Activated CD8-positive, alpha-beta T cell treated with anti-CD3 and anti-CD28 coated beads, Interleukin-2, amount 10 ng/mL, durations not matched to agents 7 days and 5 days (primary cell): ENCODE results near the gene C16orf92. TPM values are rescaled to one million over a fixed set of nuclear protein-coding genes. Genes with fewer than 3 reads are reported as not detected.
"Not testable (repeated sequence)": the region's sequence is repeated elsewhere in the genome, so short reads cannot be mapped to it uniquely, and the experiment has no call there.

Source experiments
- ATAC-seq: fragments of 150-1000 bp; cut with Tn5 transposase; one replicate; pipeline ENCODE4 v1.10.0; 2021; ENCODE audit warnings: moderate library complexity
- CTCF ChIA-PET: fragments of 350-600 bp; sonication (Branson Sonifier 250); formaldehyde crosslinking; loops from one replicate; lab custom pipeline; 2021; ENCODE audit warnings: antibody characterized with exemption; lab: Charles Lee
- POLR2A ChIA-PET: fragments of 350-600 bp; sonication (Branson Sonifier 250); formaldehyde crosslinking; loops from one replicate; lab custom pipeline; 2021; ENCODE audit warnings: antibody characterized with exemption; lab: Charles Lee
- DNase-seq: peaks from one replicate; pipeline ENCODE4 v3.0.0-alpha.2; 2020
- H3K27ac Mint-ChIP-seq: one replicate; pipeline ENCODE4 v1.8.0; 2021; ENCODE audit warnings: mild to moderate bottlenecking, mixed read lengths
- H3K27me3 Mint-ChIP-seq: one replicate; pipeline ENCODE4 v1.8.0; 2021; ENCODE audit warnings: low read depth, mixed read lengths
- H3K36me3 Mint-ChIP-seq: one replicate; pipeline ENCODE4 v1.8.0; 2021; ENCODE audit warnings: low read depth, mixed read lengths
- H3K4me1 Mint-ChIP-seq: one replicate; pipeline ENCODE4 v1.8.0; 2021; ENCODE audit warnings: low read depth, mixed read lengths
- H3K4me3 Mint-ChIP-seq: one replicate; pipeline ENCODE4 v1.8.0; 2021; ENCODE audit warnings: mild to moderate bottlenecking, mixed read lengths
- H3K9me3 Mint-ChIP-seq: one replicate; pipeline ENCODE4 v1.8.0; 2022; ENCODE audit warnings: mixed read lengths; ENCODE audit not compliant: insufficient read depth
- total RNA-seq, 2 experiments: library from RNA; stranded (reverse); gene quantifications; one replicate each; pipeline ENCODE4 v1.2.3, GENCODE V29; 2021

C16orf92 gene
- total RNA-seq, 2 experiments from 2014 or later = not detected

DNA sequence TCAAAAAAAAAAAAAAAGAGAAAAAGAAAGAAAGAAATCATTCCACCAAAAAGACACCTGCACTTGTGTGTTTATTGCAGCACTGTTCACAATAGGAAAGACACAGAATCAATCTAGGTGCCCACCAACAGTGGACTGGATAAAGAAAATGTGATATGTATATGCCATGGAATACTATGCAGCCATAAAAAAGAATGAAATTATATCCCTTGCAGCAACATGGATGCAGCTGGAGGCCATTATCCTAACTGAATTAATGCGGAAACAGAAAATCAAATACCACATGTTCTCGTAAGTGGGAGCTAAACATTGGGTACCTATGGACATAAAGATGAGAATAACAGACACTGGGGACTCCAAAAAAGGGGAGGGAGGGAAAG is 5.7 kb upstream of the C16orf92 start:
- CTCF ChIA-PET = interaction anchor here (1.4 to 5.1 kb wide), 2 partner anchors 15 to 38 kb away, joined by 5 to 21 read pairs; partner anchors contain the start of gene TLCD3B
- Mint-ChIP-seq H3K4me1 (peaks cover 13% of the 10 kb centered on the region), H3K36me3 (no peaks in the 10 kb centered on the region), H3K27me3 (peaks cover 20% of the 10 kb centered on the region), H3K27ac (no peak overlapping the region), H3K4me3 (no peak overlapping the region), H3K9me3 (no peaks in the 10 kb centered on the region)
- DNase-seq (no peak), ATAC-seq (no peak)
- POLR2A ChIA-PET = interaction anchor here (0.5 kb wide), 1 partner anchor 227 kb away, joined by 3 read pairs; the partner anchor contains the start of gene KIF22

DNA sequence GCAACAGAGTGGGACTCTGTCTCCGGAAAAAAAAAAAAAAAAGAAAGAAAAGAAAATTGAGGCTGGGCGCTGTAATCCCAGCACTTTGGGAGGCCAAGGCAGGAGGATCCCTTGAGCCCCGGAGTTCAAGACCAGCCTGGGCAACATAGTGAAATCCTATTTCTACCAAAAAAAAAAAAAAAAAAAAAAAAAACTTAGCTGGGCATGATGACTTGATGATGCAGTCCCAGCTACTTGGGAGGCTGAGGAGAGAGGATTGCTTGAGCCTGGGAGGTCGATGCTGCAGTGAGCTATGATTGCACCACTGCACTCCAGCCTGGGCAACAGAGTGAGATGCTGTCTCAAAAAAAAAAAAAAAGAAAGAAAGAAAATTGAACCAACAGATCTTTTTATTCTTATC is 5.1 kb upstream of the C16orf92 start:
- POLR2A ChIA-PET, H3K36me3 Mint-ChIP-seq, H3K27ac Mint-ChIP-seq, H3K9me3 Mint-ChIP-seq, ATAC-seq, H3K4me3 Mint-ChIP-seq, DNase-seq: not testable (repeated sequence)
- Mint-ChIP-seq H3K4me1 (peaks cover 13% of the 10 kb centered on the region), H3K27me3 (peaks cover 16% of the 10 kb centered on the region)
- CTCF ChIA-PET = interaction anchor here (1.6 to 5.1 kb wide), 2 partner anchors 14 to 327 kb away, joined by 6 to 21 read pairs; partner anchors contain the start of gene TLCD3B

DNA sequence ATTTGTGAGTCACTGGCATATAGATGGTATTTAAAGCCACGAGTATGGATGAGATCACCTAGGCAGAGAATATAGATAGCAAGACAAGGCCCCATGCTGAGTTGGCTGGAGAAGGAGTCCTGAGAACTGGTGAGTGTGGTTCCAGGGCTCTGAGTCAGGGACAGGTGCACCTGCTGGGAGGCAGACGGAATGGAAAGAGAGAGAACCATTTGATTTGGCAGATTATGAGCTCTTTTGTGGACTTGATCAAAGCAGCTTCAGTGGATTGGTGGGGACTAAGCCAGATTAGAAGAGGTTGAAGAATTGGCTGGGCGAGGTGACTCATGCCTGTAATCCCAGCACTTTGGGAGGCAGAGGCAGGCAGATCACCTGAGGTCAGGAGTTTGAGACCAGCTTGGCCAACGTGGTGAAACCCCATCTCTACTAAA is 4.3 kb upstream of the C16orf92 start:
- ATAC-seq = no peak
- CTCF ChIA-PET = interaction anchor here (1.3 to 5.1 kb wide), 4 partner anchors 13 to 327 kb away, joined by 6 to 21 read pairs (median 7); partner anchors contain the start of gene TLCD3B
- Mint-ChIP-seq H3K4me3 (no peak overlapping the region), H3K9me3 (no peaks in the 10 kb centered on the region), H3K4me1 (peaks cover 13% of the 10 kb centered on the region), H3K27me3 (peaks cover 16% of the 10 kb centered on the region), H3K36me3 (no peaks in the 10 kb centered on the region), H3K27ac (no peak overlapping the region)
- POLR2A ChIA-PET = no interaction called here
- DNase-seq = no peak

DNA sequence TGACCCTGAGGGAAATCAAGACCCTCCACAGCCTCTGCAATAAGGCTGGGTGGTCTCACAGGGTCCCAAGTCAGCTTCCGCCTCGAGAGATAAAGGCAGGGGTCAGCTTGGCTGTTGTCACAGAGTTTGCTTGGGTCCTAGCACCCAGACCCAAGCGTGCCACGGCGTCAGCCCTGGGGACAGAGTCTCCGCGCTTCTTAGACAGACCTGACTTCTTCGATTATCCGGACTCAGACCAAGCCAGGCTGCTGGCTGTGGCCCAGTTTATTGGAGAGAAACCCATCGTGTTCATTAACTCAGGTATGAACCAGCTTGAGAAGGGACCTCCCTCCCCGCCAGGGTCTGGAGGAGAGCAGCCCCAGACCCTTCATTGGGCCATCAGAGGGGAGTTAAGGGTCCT is 588 bp downstream of the C16orf92 start:
- ChIA-PET CTCF (interaction anchor here (1.7 kb wide), 1 partner anchor 8 kb away, joined by 12 read pairs; the partner anchor contains the start of gene TLCD3B), POLR2A (no interaction called here)
- H3K4me3 Mint-ChIP-seq = no peak overlapping the region
- no peak overlapping the region for H3K27ac Mint-ChIP-seq
- ATAC-seq (no peak), DNase-seq (no peak)
- H3K36me3 Mint-ChIP-seq = no peaks in the 10 kb centered on the region
- peaks cover 13% of the 10 kb centered on the region for H3K4me1 Mint-ChIP-seq
- H3K27me3 Mint-ChIP-seq = peaks cover 18% of the 10 kb centered on the region
- no peaks in the 10 kb centered on the region for H3K9me3 Mint-ChIP-seq

DNA sequence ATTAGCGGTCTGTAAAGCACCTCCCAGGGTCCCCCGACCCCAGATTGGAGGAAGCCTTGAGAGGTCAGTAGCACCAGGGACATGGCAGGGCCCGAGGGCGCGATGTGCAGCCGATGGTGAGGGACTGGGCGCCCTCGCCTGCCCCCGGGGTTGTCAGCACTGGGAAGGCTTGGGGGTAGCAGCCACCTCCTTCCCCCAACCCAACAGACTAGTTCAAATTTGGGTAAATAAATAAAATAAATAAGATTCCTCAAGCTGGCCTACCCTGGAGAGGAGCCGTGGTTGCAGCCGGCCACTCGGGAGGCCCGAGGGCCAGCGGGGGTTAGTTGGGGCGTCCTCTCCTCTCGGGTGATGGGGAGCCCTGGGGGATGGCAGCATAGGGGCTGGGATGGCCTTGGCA is 1.5 kb downstream of the C16orf92 start:
- Mint-ChIP-seq H3K9me3 (no peaks in the 10 kb centered on the region), H3K36me3 (no peaks in the 10 kb centered on the region), H3K4me3 (no peak overlapping the region), H3K27me3 (peaks cover 19% of the 10 kb centered on the region), H3K27ac (no peak overlapping the region), H3K4me1 (peaks cover 13% of the 10 kb centered on the region)
- CTCF ChIA-PET = no interaction called here
- ATAC-seq (no peak), DNase-seq (no peak)
- POLR2A ChIA-PET = no interaction called here

DNA sequence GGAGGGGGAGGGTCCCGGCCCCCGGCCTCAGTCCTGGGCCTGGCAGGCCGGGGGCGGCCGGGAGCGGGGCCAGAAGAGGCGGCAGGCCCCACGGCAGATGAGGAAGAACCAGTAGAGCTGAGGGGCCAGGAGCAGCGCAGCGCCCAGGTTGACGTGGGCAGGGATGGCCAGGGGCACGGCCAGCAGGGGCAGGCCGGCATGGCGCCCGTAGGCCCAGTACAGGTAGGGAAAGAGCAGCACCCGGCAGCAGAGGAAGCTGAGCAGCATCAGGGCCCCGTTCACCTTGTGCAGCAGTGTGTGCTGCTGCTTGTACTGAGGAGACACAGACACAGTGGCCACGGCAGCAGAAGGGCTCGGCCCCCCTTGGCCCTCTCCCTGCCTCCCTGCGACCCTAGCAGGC is 2.2 kb downstream of the C16orf92 start:
- POLR2A ChIA-PET = no interaction called here
- DNase-seq (no peak), ATAC-seq (no peak)
- CTCF ChIA-PET = no interaction called here
- no peak overlapping the region for H3K27ac Mint-ChIP-seq
- H3K27me3 Mint-ChIP-seq = peaks cover 25% of the 10 kb centered on the region
- H3K4me1 Mint-ChIP-seq = peaks cover 16% of the 10 kb centered on the region
- H3K36me3 Mint-ChIP-seq = no peaks in the 10 kb centered on the region
- no peak overlapping the region for H3K4me3 Mint-ChIP-seq
- no peaks in the 10 kb centered on the region for H3K9me3 Mint-ChIP-seq

DNA sequence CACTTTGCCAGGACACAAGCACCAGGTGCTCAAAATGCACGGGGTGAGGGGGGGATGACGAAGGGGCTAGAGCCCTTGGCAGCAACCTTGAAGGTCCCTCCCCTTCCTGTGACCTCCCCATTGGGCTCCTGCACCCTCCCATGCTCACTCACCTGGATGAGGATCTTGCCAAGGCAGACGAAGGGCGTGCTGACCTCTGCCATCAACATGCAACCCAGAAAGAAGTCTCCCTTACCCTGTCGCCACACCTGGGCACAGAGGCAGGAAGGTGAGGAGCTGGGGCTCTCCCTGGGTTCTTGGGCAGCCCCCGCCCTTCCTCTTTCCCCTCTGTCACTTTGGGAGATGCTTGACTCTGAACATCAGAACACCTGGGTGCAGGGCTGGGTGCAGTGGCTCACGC is 2.6 kb downstream of the C16orf92 start:
- ATAC-seq = no peak
- Mint-ChIP-seq H3K9me3 (no peaks in the 10 kb centered on the region), H3K36me3 (no peaks in the 10 kb centered on the region), H3K4me1 (peaks cover 17% of the 10 kb centered on the region), H3K27me3 (peaks cover 27% of the 10 kb centered on the region), H3K4me3 (no peak overlapping the region), H3K27ac (no peak overlapping the region)
- no peak for DNase-seq
- ChIA-PET POLR2A (no interaction called here), CTCF (no interaction called here)

DNA sequence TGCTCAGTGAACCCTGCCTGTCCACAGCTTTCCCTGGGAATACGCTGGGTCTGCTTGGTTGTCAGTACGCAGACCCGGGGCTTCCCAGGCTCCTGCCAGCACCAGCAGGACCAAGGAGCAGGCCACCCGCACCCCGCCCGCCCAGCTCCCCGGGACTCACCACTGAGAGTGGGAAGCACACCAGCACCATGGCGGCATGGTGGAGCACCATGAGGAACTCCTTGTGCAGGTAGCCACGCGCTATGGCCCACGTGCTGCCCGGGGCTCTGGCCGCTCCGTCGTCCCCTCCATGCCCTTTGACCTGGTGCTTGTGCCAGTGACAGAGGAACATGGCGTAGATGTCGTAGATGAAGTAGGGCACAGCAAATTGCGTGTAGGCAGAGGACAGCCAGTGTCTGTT is 3.5 kb downstream of the C16orf92 start:
- no peak overlapping the region for H3K27ac Mint-ChIP-seq
- H3K4me3 Mint-ChIP-seq = no peak overlapping the region
- peaks cover 26% of the 10 kb centered on the region for H3K27me3 Mint-ChIP-seq
- ChIA-PET CTCF (no interaction called here), POLR2A (no interaction called here)
- peaks cover 10% of the 10 kb centered on the region for H3K4me1 Mint-ChIP-seq
- H3K36me3 Mint-ChIP-seq = no peaks in the 10 kb centered on the region
- ATAC-seq (no peak), DNase-seq (no peak)
- no peaks in the 10 kb centered on the region for H3K9me3 Mint-ChIP-seq

DNA sequence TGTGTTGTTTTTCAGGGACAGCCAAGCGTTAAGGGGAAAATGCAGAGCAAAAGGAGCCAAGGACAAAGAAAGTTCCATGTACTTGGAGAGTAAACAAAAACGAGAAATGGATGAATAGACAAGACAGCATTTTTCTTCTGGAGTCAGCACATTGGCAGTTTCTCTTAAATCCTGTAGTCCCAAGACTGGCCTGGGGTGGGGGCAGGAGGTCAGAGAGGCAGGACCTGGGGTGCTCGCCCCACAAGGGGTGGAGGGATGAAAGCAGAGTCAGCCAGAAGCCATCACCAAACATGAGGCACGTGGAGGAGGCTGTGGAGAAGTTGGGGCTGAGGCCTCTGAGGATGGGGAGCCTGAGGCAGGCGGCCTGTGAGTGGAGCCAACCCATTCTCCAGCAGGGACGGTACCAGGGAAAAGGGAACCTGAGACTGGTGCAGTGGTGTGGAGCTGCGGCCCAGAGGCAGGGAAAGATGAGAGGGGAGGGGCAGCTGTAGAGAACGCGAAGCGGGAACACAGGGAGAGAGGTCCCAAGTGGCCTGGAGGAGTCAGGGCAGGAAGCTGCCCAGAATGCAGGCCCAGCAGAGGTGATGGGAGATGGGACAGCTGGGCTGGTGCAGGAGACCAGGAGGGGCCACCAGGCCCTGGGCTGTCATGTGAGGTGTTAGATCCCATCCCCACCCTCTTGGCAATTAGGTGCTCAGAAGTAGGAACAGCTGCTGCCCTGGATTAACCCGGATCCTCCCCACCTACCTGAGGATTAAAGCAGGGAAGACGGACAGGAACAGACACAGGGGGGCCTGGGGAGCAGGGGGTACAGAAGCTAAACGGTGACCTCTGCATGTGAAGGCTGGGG is 4.8 kb downstream of the C16orf92 start:
- CTCF ChIA-PET = no interaction called here
- ATAC-seq (no peak), DNase-seq (no peak)
- no peak overlapping the region for H3K4me3 Mint-ChIP-seq
- peaks cover 11% of the 10 kb centered on the region for H3K4me1 Mint-ChIP-seq
- H3K27me3 Mint-ChIP-seq = peaks cover 35% of the 10 kb centered on the region
- H3K27ac Mint-ChIP-seq = no peak overlapping the region
- POLR2A ChIA-PET = interaction anchor here (1.0 kb wide), 1 partner anchor 179 kb away, joined by 3 read pairs; no protein-coding TSS in a partner anchor
- H3K9me3 Mint-ChIP-seq = no peaks in the 10 kb centered on the region
- no peaks in the 10 kb centered on the region for H3K36me3 Mint-ChIP-seq

DNA sequence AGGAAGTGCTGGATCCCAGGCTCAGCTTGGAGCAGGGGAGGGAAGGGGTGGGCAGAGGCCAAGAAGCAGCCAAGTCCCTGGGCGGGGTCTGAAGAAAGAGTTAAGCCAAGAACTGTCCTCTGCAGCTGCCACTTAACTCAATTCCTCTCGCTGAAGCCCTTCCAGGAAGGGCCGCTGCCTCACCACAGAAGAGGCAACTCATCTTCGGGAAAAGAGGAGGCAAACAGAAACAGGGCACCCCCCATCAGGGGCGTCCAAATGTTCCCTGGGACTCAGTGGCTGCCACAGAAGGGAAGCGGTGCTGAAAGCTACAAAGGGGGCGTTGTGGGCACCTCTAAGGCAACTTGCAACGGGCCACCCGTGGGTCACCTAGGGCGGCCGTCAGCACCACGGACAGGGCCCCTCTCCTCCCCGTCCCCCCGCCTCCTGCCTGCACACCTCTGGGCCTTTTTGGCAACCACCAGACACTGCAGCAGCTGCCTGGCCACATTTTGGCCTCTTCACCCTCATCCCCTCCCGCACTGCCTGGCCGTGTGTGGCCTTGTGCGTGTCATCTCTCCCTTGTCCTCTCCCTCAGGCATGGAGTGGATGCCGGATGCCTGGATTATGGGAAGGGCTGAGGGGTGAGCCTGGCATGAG is 5.6 kb downstream of the C16orf92 start:
- ATAC-seq (peak; percentile 59), DNase-seq (peak; percentile 61)
- Mint-ChIP-seq H3K4me1 (peaks cover 11% of the 10 kb centered on the region), H3K27me3 (peaks cover 35% of the 10 kb centered on the region), H3K4me3 (no peak overlapping the region), H3K36me3 (no peaks in the 10 kb centered on the region), H3K9me3 (no peaks in the 10 kb centered on the region), H3K27ac (no peak overlapping the region)
- POLR2A ChIA-PET = interaction anchor here (1.0 kb wide), 1 partner anchor 180 kb away, joined by 3 read pairs; no protein-coding TSS in a partner anchor
- CTCF ChIA-PET = no interaction called here

DNA sequence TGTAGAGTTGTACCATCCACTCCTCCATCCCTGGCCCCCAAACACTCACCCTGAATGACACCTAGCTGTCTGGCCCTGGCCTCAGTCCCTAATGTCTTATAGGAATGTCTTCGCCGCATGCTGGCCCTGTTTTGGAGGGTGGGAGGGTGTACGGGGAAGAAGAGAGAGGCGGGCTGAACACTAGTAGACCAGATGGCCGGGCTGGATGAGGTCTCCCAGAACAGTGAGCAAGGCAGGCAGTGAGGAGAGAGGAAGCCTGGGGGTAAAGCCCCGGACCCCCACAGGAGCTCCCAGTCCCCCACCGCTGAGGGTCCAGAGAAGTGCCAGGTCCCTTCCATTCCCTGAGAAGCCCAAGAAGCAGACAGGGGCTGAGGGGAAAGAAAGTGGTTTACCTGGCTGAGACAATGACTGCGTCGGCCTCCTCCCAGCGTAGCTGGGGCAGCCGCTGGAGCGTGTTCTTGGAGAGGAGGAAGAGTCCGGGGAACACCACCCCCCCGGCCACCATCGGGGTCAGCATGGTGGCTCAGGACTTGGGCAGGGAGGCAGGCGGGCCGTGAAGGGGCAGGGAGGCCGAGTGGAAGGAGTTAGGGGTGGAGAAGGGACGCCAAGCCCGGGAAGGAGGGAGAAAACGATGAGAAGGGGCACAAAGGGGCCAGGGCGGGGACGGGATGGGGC is 7.2 kb downstream of the C16orf92 start:
- H3K4me3 Mint-ChIP-seq = no peak overlapping the region
- ATAC-seq = no peak
- peaks cover 12% of the 10 kb centered on the region for H3K4me1 Mint-ChIP-seq
- H3K27ac Mint-ChIP-seq = no peak overlapping the region
- CTCF ChIA-PET = interaction anchor here (3.4 kb wide), 1 partner anchor 12 kb away, joined by 44 read pairs; no protein-coding TSS in a partner anchor
- H3K9me3 Mint-ChIP-seq = no peaks in the 10 kb centered on the region
- no peak for DNase-seq
- no peaks in the 10 kb centered on the region for H3K36me3 Mint-ChIP-seq
- POLR2A ChIA-PET = no interaction called here
- peaks cover 39% of the 10 kb centered on the region for H3K27me3 Mint-ChIP-seq
